Activated B cell treated with CpG ODN at 0.5 μM for 24 hours (primary cell): ENCODE results near the gene DHDDS. TPM values are rescaled to one million over a fixed set of nuclear protein-coding genes. Genes with fewer than 3 reads are reported as not detected.
"Not testable (repeated sequence)": the region's sequence is repeated elsewhere in the genome, so short reads cannot be mapped to it uniquely, and the experiment has no call there.

Experiments used
- ATAC-seq: fragments of 200-7000 bp; cut with Tn5 transposase; one replicate; pipeline ENCODE4 v1.10.0; 2021; ENCODE audit warnings: low read depth, mild to moderate bottlenecking, moderate library complexity
- CTCF ChIA-PET: fragments of 350-600 bp; sonication (Branson Sonifier 250); formaldehyde crosslinking; loops from one replicate; lab custom pipeline; 2021; ENCODE audit warnings: antibody characterized with exemption; lab: Charles Lee
- POLR2A ChIA-PET: fragments of 350-600 bp; sonication (Branson Sonifier 250); formaldehyde crosslinking; loops from one replicate; lab custom pipeline; 2021; ENCODE audit warnings: antibody characterized with exemption; lab: Charles Lee
- DNase-seq: peaks from one replicate; pipeline ENCODE4 v3.0.0; 2022
- H3K27ac Mint-ChIP-seq: one replicate; pipeline ENCODE4 v1.8.0; 2020; ENCODE audit warnings: mixed read lengths
- H3K27me3 Mint-ChIP-seq: one replicate; pipeline ENCODE4 v1.8.0; 2021; ENCODE audit warnings: mixed read lengths
- H3K36me3 Mint-ChIP-seq: one replicate; pipeline ENCODE4 v1.8.0; 2021; ENCODE audit warnings: low read depth, mixed read lengths
- H3K4me1 Mint-ChIP-seq: one replicate; pipeline ENCODE4 v1.8.0; 2021; ENCODE audit warnings: mixed read lengths
- H3K4me3 Mint-ChIP-seq: one replicate; pipeline ENCODE4 v1.8.0; 2020; ENCODE audit warnings: mild to moderate bottlenecking, mixed read lengths
- H3K9me3 Mint-ChIP-seq: one replicate; pipeline ENCODE4 v1.8.0; 2020; ENCODE audit warnings: mixed read lengths
- CTCF ChIP-seq: fragments of 200-600 bp; IDR thresholded peaks from one replicate; pipeline ENCODE4 v1.8.0; 2022; ENCODE audit warnings: antibody characterized with exemption, mild to moderate bottlenecking
- intact Hi-C: fragments of 100-400 bp; cut with micrococcal nuclease; formaldehyde crosslinking; loops from one replicate; pipeline ENCODE4 v1.15.1; 2024
- total RNA-seq: library from RNA; stranded (reverse); gene quantifications from 2 replicates; pipeline ENCODE4 v1.2.3, GENCODE V29; 2022

DHDDS gene
- total RNA-seq, 1 donor from 2014 or later: 65.0 TPM

- CTCF ChIA-PET: interaction anchor here (0.6 to 2.5 kb wide), 18 partner anchors 10 to 289 kb away, joined by 3 to 30 read pairs (median 6); partner anchors contain the start of genes DHDDS, HMGN2 and RPS6KA1
- POLR2A ChIA-PET: interaction anchor here (0.5 to 4.1 kb wide), 38 partner anchors 11 to 1269 kb away, joined by 3 to 115 read pairs (median 4); partner anchors contain the start of genes CEP85, DHDDS, GPATCH3 and GPN2
- ATAC-seq (peak; percentile 77), DNase-seq (peak; percentile 94)
- Mint-ChIP-seq H3K9me3 (no peaks in the 10 kb centered on the region), H3K36me3 (no peaks in the 10 kb centered on the region), H3K27me3 (no peaks in the 10 kb centered on the region), H3K27ac (peak overlapping the region; percentile 93), H3K4me3 (peak overlapping the region; percentile 90), H3K4me1 (peaks cover 8% of the 10 kb centered on the region)
- TF ChIP-seq CTCF: no peak
- intact Hi-C loops: loop anchor here (1.0 to 5.0 kb wide), 9 partner anchors 28 to 367 kb away; partner anchors contain the start of genes ARID1A, DHDDS, HMGN2 and RPS6KA1
These were observed 68.5 kb downstream of the DHDDS start for GRCh38 chr1:26500488-26501175.

- H3K27ac Mint-ChIP-seq, H3K36me3 Mint-ChIP-seq, H3K4me3 Mint-ChIP-seq, ATAC-seq, CTCF ChIA-PET, DNase-seq, H3K4me1 Mint-ChIP-seq, H3K27me3 Mint-ChIP-seq, H3K9me3 Mint-ChIP-seq, intact Hi-C loops: not testable (repeated sequence)
- POLR2A ChIA-PET: interaction anchor here (0.6 to 1.2 kb wide), 2 partner anchors 11 to 96 kb away, joined by 4 to 9 read pairs; no protein-coding TSS in a partner anchor
These were observed 78.6 kb downstream of the DHDDS start for GRCh38 chr1:26510711-26511110.

GRCh38 chr1:26515836-26516235 lies 83.7 kb downstream of the DHDDS start:
- POLR2A ChIA-PET: interaction anchor here (1.0 kb wide), 1 partner anchor 14 kb away, joined by 7 read pairs; the partner anchor contains the start of gene RPS6KA1

GRCh38 chr1:26516987-26517765 lies 85.1 kb downstream of the DHDDS start:
- intact Hi-C loops: no loop called here
- H3K4me1 Mint-ChIP-seq: no peaks in the 10 kb centered on the region
- no peak overlapping the region for H3K27ac Mint-ChIP-seq
- H3K36me3 Mint-ChIP-seq: no peaks in the 10 kb centered on the region
- CTCF ChIA-PET: no interaction called here
- no peak for DNase-seq
- POLR2A ChIA-PET: no interaction called here
- no peaks in the 10 kb centered on the region for H3K9me3 Mint-ChIP-seq
- no peak for TF ChIP-seq CTCF
- no peak overlapping the region for H3K4me3 Mint-ChIP-seq
- no peaks in the 10 kb centered on the region for H3K27me3 Mint-ChIP-seq
- ATAC-seq: no peak

More at GRCh38 chr1:26515836-26516235, 83.7 kb downstream of the DHDDS start:
- H3K27ac Mint-ChIP-seq, intact Hi-C loops, H3K36me3 Mint-ChIP-seq, H3K9me3 Mint-ChIP-seq, H3K4me3 Mint-ChIP-seq, DNase-seq, H3K27me3 Mint-ChIP-seq, H3K4me1 Mint-ChIP-seq, ATAC-seq: not testable (repeated sequence)
- CTCF ChIA-PET: interaction anchor here (0.7 to 1.3 kb wide), 2 partner anchors 16 to 23 kb away, joined by 3 read pairs; no protein-coding TSS in a partner anchor

GRCh38 chr1:26517766-26518049 lies 85.6 kb downstream of the DHDDS start:
- no peak overlapping the region for H3K4me3 Mint-ChIP-seq
- DNase-seq (no peak), ATAC-seq (no peak)

More at GRCh38 chr1:26517766-26518049, 85.6 kb downstream of the DHDDS start:
- intact Hi-C loops: no loop called here
- Mint-ChIP-seq H3K36me3 (no peaks in the 10 kb centered on the region), H3K27me3 (no peaks in the 10 kb centered on the region), H3K27ac (no peak overlapping the region), H3K4me1 (no peaks in the 10 kb centered on the region), H3K9me3 (no peaks in the 10 kb centered on the region)
- ChIA-PET CTCF (no interaction called here), POLR2A (no interaction called here)
- TF ChIP-seq CTCF: no peak
